Measurements from ENCODE around the gene SUCNR1. TPM values are rescaled to one million over a fixed set of nuclear protein-coding genes. Genes with fewer than 3 reads are reported as not detected.

Gene SUCNR1
- total RNA-seq, 1 experiment from 2014 or later: not detected

GRCh38 chr3:151901644-151902285 lies 28.3 kb downstream of the SUCNR1 start:
- ChIA-PET CTCF (interaction anchor here (1.6 kb wide), 1 partner anchor 434 kb away, joined by 4 read pairs; no protein-coding TSS in a partner anchor), POLR2A (no interaction called here)
- Mint-ChIP-seq H3K9me3 (ENCODE audit: unreplicated experiment) (no peaks in the 10 kb centered on the region), H3K27me3 (ENCODE audit: insufficient read depth, unreplicated experiment) (no peaks in the 10 kb centered on the region), H3K36me3 (ENCODE audit: insufficient read depth, unreplicated experiment) (no peaks in the 10 kb centered on the region), H3K4me1 (ENCODE audit: insufficient read depth, unreplicated experiment) (peaks cover 1% of the 10 kb centered on the region), H3K4me3 (ENCODE audit: unreplicated experiment) (no peak overlapping the region), H3K27ac (ENCODE audit: low read depth, unreplicated experiment) (no peak overlapping the region)
- no TSS peak for BruUV-seq (replicated peaks)
- intact Hi-C loops (cut with micrococcal nuclease): no loop called here
- TF ChIP-seq CTCF (IDR thresholded peaks at IDR 0.05; ENCODE audit: unreplicated experiment): no peak
- no peak for DNase-seq (ENCODE audit: unreplicated experiment)

- Mint-ChIP-seq H3K4me1 (ENCODE audit: insufficient read depth, unreplicated experiment) (no peaks in the 10 kb centered on the region), H3K9me3 (ENCODE audit: unreplicated experiment) (no peaks in the 10 kb centered on the region), H3K27ac (ENCODE audit: low read depth, unreplicated experiment) (no peak overlapping the region), H3K36me3 (ENCODE audit: insufficient read depth, unreplicated experiment) (no peaks in the 10 kb centered on the region), H3K4me3 (ENCODE audit: unreplicated experiment) (no peak overlapping the region), H3K27me3 (ENCODE audit: insufficient read depth, unreplicated experiment) (no peaks in the 10 kb centered on the region)
- BruUV-seq (replicated peaks): no TSS peak
- ChIA-PET CTCF (interaction anchor here (0.9 kb wide), 1 partner anchor 15 kb away, joined by 3 read pairs; no protein-coding TSS in a partner anchor), POLR2A (no interaction called here)
- no peak for DNase-seq (ENCODE audit: unreplicated experiment)
- intact Hi-C loops (cut with micrococcal nuclease): no loop called here
- TF ChIP-seq CTCF (IDR thresholded peaks at IDR 0.05; ENCODE audit: unreplicated experiment): no peak
Observed at GRCh38 chr3:151903501-151903991, 30.1 kb downstream of the SUCNR1 start.

GRCh38 chr3:151905647-151906046 lies 32.2 kb downstream of the SUCNR1 start:
- intact Hi-C loops (cut with micrococcal nuclease): no loop called here
- Mint-ChIP-seq H3K4me1 (ENCODE audit: insufficient read depth, unreplicated experiment) (no peaks in the 10 kb centered on the region), H3K27me3 (ENCODE audit: insufficient read depth, unreplicated experiment) (no peaks in the 10 kb centered on the region), H3K4me3 (ENCODE audit: unreplicated experiment) (no peak overlapping the region), H3K27ac (ENCODE audit: low read depth, unreplicated experiment) (no peak overlapping the region), H3K36me3 (ENCODE audit: insufficient read depth, unreplicated experiment) (no peaks in the 10 kb centered on the region), H3K9me3 (ENCODE audit: unreplicated experiment) (no peaks in the 10 kb centered on the region)
- ChIA-PET POLR2A (no interaction called here), CTCF (no interaction called here)
- no TSS peak for BruUV-seq (replicated peaks)
- no peak for DNase-seq (ENCODE audit: unreplicated experiment)
- TF ChIP-seq CTCF (IDR thresholded peaks at IDR 0.05; ENCODE audit: unreplicated experiment): no peak

- peaks cover 8% of the 10 kb centered on the region for H3K9me3 Mint-ChIP-seq (ENCODE audit: unreplicated experiment)
- no peaks in the 10 kb centered on the region for H3K36me3 Mint-ChIP-seq (ENCODE audit: insufficient read depth, unreplicated experiment)
- CTCF ChIA-PET: no interaction called here
- no peaks in the 10 kb centered on the region for H3K4me1 Mint-ChIP-seq (ENCODE audit: insufficient read depth, unreplicated experiment)
- no peak for TF ChIP-seq CTCF (IDR thresholded peaks at IDR 0.05; ENCODE audit: unreplicated experiment)
- POLR2A ChIA-PET: no interaction called here
- no peak for DNase-seq (ENCODE audit: unreplicated experiment)
- H3K27me3 Mint-ChIP-seq (ENCODE audit: insufficient read depth, unreplicated experiment): no peaks in the 10 kb centered on the region
- BruUV-seq (replicated peaks): no TSS peak
- intact Hi-C loops (cut with micrococcal nuclease): no loop called here
- H3K4me3 Mint-ChIP-seq (ENCODE audit: unreplicated experiment): no peak overlapping the region
- H3K27ac Mint-ChIP-seq (ENCODE audit: low read depth, unreplicated experiment): no peak overlapping the region
Observed at GRCh38 chr3:151906751-151907150, 33.3 kb downstream of the SUCNR1 start.
